Right cardiac atrium (tissue), 5 donors: ENCODE results near the gene ARHGAP6. TPM values are rescaled to one million over a fixed set of nuclear protein-coding genes. Genes with fewer than 3 reads are reported as not detected.

ENCODE experiments used
- ATAC-seq, 2 donors: fragments of 200-7000 bp; cut with Tn5 transposase; one replicate each; pipeline versions ENCODE4 v1.8.0 to v1.9.1; 2020; ENCODE audit warnings: moderate library complexity in 2 of 2, mild to moderate bottlenecking in 1 of 2
- DNase-seq, 3 donors: peaks; one replicate each; pipeline ENCODE4 v3.0.0-alpha.2; 2020
- H3K27ac ChIP-seq: one replicate; pipeline ENCODE4 v1.5.1; 2013; ENCODE audit warnings: mild to moderate bottlenecking, low read length, control low read depth, moderate library complexity
- H3K27me3 ChIP-seq: one replicate; pipeline ENCODE4 v1.6.1; 2013; ENCODE audit not compliant: control insufficient read depth, insufficient read depth
- H3K4me1 ChIP-seq: one replicate; pipeline ENCODE4 v1.6.1; 2013; ENCODE audit warnings: low read length; ENCODE audit not compliant: control insufficient read depth, insufficient read depth
- H3K4me3 ChIP-seq: one replicate; pipeline ENCODE4 v1.5.1; 2013; ENCODE audit warnings: low read length, control low read depth
- H3K9me3 ChIP-seq: one replicate; pipeline ENCODE4 v1.6.1; 2013; ENCODE audit warnings: low read length; ENCODE audit not compliant: control insufficient read depth
- WGBS: extraction: QIAGEN DNeasy Blood & Tissue Kit; methylation state at CpG from one replicate; pipeline ENCODE4 v1.1.7; 2013; 5-methylcytosine and 5-hydroxymethylcytosine counted together
- intact Hi-C, 4 donors: fragments of 100-400 bp; cut with DNase I; formaldehyde crosslinking; loops; one replicate each; pipeline versions ENCODE4 v1.11.0 to v1.14.0; 2022 to 2023
- polyA plus RNA-seq: library from polyadenylated mRNA; stranded (reverse); fragments of 200-250 nt; gene quantifications from one replicate; pipeline ENCODE4 v1.2.3, GENCODE V29; 2013
- total RNA-seq, 4 donors: library from RNA; stranded (reverse); fragmentation: NEBNext Ultra II Directional; extraction: Animal tissue kit (Norgen Biotek cat#: 25700); gene quantifications; one replicate each; pipeline ENCODE4 v1.2.1, GENCODE V29; 2021
- donor health status: healthy with polysubstance abuse.
- donor health status: DM: no; HTN: yes; CAD: no.
- donor health status: DM: no; HTN: no; CAD: no.
- donor health status: DM: no; HTN: yes; CAD: no; lungs with severe emphysema.
- donor health status: DM: yes; HTN: yes; CAD: no.

Gene ARHGAP6
- total and polyA plus RNA-seq, 5 donors = 2.3 to 4.5 (median 3.1) TPM

- Histone ChIP-seq H3K27ac (no peak overlapping the region), H3K27me3 (no peaks in the 10 kb centered on the region), H3K4me3 (no peak overlapping the region), H3K4me1 (no peaks in the 10 kb centered on the region), H3K9me3 (no peaks in the 10 kb centered on the region)
- ATAC-seq (no peak), DNase-seq (no peak)
- intact Hi-C loops = no loop called here
These were observed 479.9 kb downstream of the ARHGAP6 start for GRCh38 chrX:11185861-11186260.

- intact Hi-C loops = no loop called here
- WGBS = 72% methylated on average over 5 of the region's 5 CpGs
- Histone ChIP-seq H3K4me3 (no peak overlapping the region), H3K27me3 (no peaks in the 10 kb centered on the region), H3K9me3 (no peaks in the 10 kb centered on the region), H3K27ac (no peak overlapping the region), H3K4me1 (no peaks in the 10 kb centered on the region)
- ATAC-seq (no peak), DNase-seq (no peak)
These were observed 485.1 kb downstream of the ARHGAP6 start for GRCh38 chrX:11180571-11180970.

GRCh38 chrX:11172415-11172814, 493.3 kb downstream of the ARHGAP6 start:
- Histone ChIP-seq H3K27me3 (no peaks in the 10 kb centered on the region), H3K4me3 (no peak overlapping the region), H3K4me1 (peaks cover 1% of the 10 kb centered on the region), H3K9me3 (no peaks in the 10 kb centered on the region), H3K27ac (no peak overlapping the region)
- ATAC-seq = no peak
- WGBS = 54% methylated on average over 4 of the region's 4 CpGs
- DNase-seq = no peak
- intact Hi-C loops = no loop called here

- intact Hi-C loops = no loop called here
- ATAC-seq (no peak), DNase-seq (peak in 1 of 3 donors; percentile 21)
- no peak overlapping the region for H3K4me3 ChIP-seq
- 66% methylated on average over 4 of the region's 4 CpGs for WGBS
- H3K27ac ChIP-seq = no peak overlapping the region
- H3K4me1 ChIP-seq = peaks cover 1% of the 10 kb centered on the region
- H3K27me3 ChIP-seq = no peaks in the 10 kb centered on the region
- H3K9me3 ChIP-seq = no peaks in the 10 kb centered on the region
These were observed 493.8 kb downstream of the ARHGAP6 start for GRCh38 chrX:11171956-11172355.

GRCh38 chrX:11164433-11164832, 501.3 kb downstream of the ARHGAP6 start:
- intact Hi-C loops = no loop called here
- WGBS = 83% methylated on average over 6 of the region's 6 CpGs
- ATAC-seq (no peak), DNase-seq (no peak)
- Histone ChIP-seq H3K9me3 (no peaks in the 10 kb centered on the region), H3K4me1 (peaks cover 1% of the 10 kb centered on the region), H3K27me3 (no peaks in the 10 kb centered on the region), H3K4me3 (no peak overlapping the region), H3K27ac (no peak overlapping the region)

- H3K4me3 ChIP-seq = no peak overlapping the region
- 96% methylated on average over 1 of the region's 1 CpG for WGBS
- H3K9me3 ChIP-seq = no peaks in the 10 kb centered on the region
- ATAC-seq = no peak
- no peaks in the 10 kb centered on the region for H3K4me1 ChIP-seq
- no peaks in the 10 kb centered on the region for H3K27me3 ChIP-seq
- DNase-seq = no peak
- H3K27ac ChIP-seq = no peak overlapping the region
- intact Hi-C loops = no loop called here
These were observed 506.6 kb downstream of the ARHGAP6 start for GRCh38 chrX:11159149-11159548.

- Histone ChIP-seq H3K9me3 (no peaks in the 10 kb centered on the region), H3K27me3 (no peaks in the 10 kb centered on the region), H3K27ac (no peak overlapping the region), H3K4me3 (no peak overlapping the region), H3K4me1 (no peaks in the 10 kb centered on the region)
- no peak for ATAC-seq
- 88% methylated on average over 4 of the region's 4 CpGs for WGBS
- intact Hi-C loops = no loop called here
- DNase-seq = no peak
These were observed 513.7 kb downstream of the ARHGAP6 start for GRCh38 chrX:11151799-11152559.

GRCh38 chrX:11148401-11148800, 517.3 kb downstream of the ARHGAP6 start:
- no peak for DNase-seq
- intact Hi-C loops = loop anchor here in 1 of 4 donors (10.0 kb wide), 2 partner anchors 386 to 576 kb away; no protein-coding TSS in a partner anchor
- 95% methylated on average over 7 of the region's 7 CpGs for WGBS

GRCh38 chrX:11146411-11146810, 519.3 kb downstream of the ARHGAP6 start:
- no peaks in the 10 kb centered on the region for H3K27me3 ChIP-seq
- H3K4me1 ChIP-seq = no peaks in the 10 kb centered on the region
- ATAC-seq (no peak), DNase-seq (no peak)
- no peak overlapping the region for H3K4me3 ChIP-seq
- WGBS = 100% methylated on average over 1 of the region's 1 CpG
- H3K27ac ChIP-seq = no peak overlapping the region
- intact Hi-C loops = loop anchor here in 1 of 4 donors (10.0 kb wide), 2 partner anchors 388 to 578 kb away; no protein-coding TSS in a partner anchor
- no peaks in the 10 kb centered on the region for H3K9me3 ChIP-seq

More at GRCh38 chrX:11148401-11148800, 517.3 kb downstream of the ARHGAP6 start:
- no peak overlapping the region for H3K4me3 ChIP-seq
- no peaks in the 10 kb centered on the region for H3K4me1 ChIP-seq
- no peaks in the 10 kb centered on the region for H3K27me3 ChIP-seq
- no peak for ATAC-seq
- no peaks in the 10 kb centered on the region for H3K9me3 ChIP-seq
- H3K27ac ChIP-seq = no peak overlapping the region

GRCh38 chrX:11143931-11144678, 521.6 kb downstream of the ARHGAP6 start:
- DNase-seq (peak in 2 of 3 donors; percentile 18 to 47), ATAC-seq (peak; percentile 68 to 81)
- no peak overlapping the region for H3K27ac ChIP-seq
- intact Hi-C loops = loop anchor here in 2 of 4 donors (5.0 to 10.0 kb wide), 3 partner anchors 388 to 581 kb away; no protein-coding TSS in a partner anchor
- no peaks in the 10 kb centered on the region for H3K27me3 ChIP-seq
- 29% methylated on average over 20 of the region's 20 CpGs for WGBS
- H3K9me3 ChIP-seq = no peaks in the 10 kb centered on the region
- no peaks in the 10 kb centered on the region for H3K4me1 ChIP-seq
- no peak overlapping the region for H3K4me3 ChIP-seq
